H9 (cell line): ENCODE measurements around the gene BRD7. TPM values are rescaled to one million over a fixed set of nuclear protein-coding genes. Genes with fewer than 3 reads are reported as not detected.

Experiments used
- DNase-seq: peaks from one replicate; pipeline ENCODE4 v3.0.0-alpha.2; 2017
- H2AFZ ChIP-seq: one replicate; pipeline ENCODE4 v1.6.1; 2013; ENCODE audit warnings: mild to moderate bottlenecking, low read length, control low read depth, moderate library complexity
- H2AK5ac ChIP-seq: 2 replicates; pipeline ENCODE4 v1.6.1; 2013; ENCODE audit warnings: low read length, control low read depth, mixed read lengths; ENCODE audit not compliant: insufficient read length
- H2BK120ac ChIP-seq: one replicate; pipeline ENCODE4 v1.6.1; 2013; ENCODE audit warnings: low read depth, mild to moderate bottlenecking, low read length, control low read depth, inconsistent platforms; ENCODE audit not compliant: poor library complexity, severe bottlenecking
- H2BK12ac ChIP-seq: 2 replicates; pipeline ENCODE4 v1.6.1; 2013; ENCODE audit warnings: low read length, control low read depth, mixed read lengths, low read depth; ENCODE audit not compliant: insufficient read length
- H2BK15ac ChIP-seq: 2 replicates; pipeline ENCODE4 v1.6.1; 2013; ENCODE audit warnings: low read depth, low read length, control low read depth
- H2BK20ac ChIP-seq: one replicate; pipeline ENCODE4 v1.6.1; 2013; ENCODE audit warnings: low read depth, mild to moderate bottlenecking, low read length, control low read depth, inconsistent platforms; ENCODE audit not compliant: poor library complexity, severe bottlenecking
- H2BK5ac ChIP-seq: 2 replicates; pipeline ENCODE4 v1.6.1; 2013; ENCODE audit warnings: low read length, control low read depth, mixed read lengths; ENCODE audit not compliant: insufficient read length
- H3K14ac ChIP-seq: 2 replicates; pipeline ENCODE4 v1.6.1; 2013; ENCODE audit warnings: low read length, control low read depth; ENCODE audit not compliant: insufficient read depth
- H3K18ac ChIP-seq: 2 replicates; pipeline ENCODE4 v1.6.1; 2013; ENCODE audit warnings: low read depth, mild to moderate bottlenecking, mixed read lengths, low read length, control low read depth; ENCODE audit not compliant: insufficient read length
- H3K23ac ChIP-seq: 2 replicates; pipeline ENCODE4 v1.6.1; 2013; ENCODE audit warnings: low read length, control low read depth, mixed read lengths, low read depth; ENCODE audit not compliant: insufficient read length
- H3K23me2 ChIP-seq: 2 replicates; pipeline ENCODE4 v1.6.1; 2013; ENCODE audit warnings: low read depth, mild to moderate bottlenecking, mixed read lengths, low read length, control low read depth; ENCODE audit not compliant: insufficient read length, poor library complexity, severe bottlenecking
- H3K27ac ChIP-seq: 2 replicates; pipeline ENCODE4 v1.5.1; 2013; ENCODE audit warnings: low read length, control low read depth, mixed read lengths, low read depth; ENCODE audit not compliant: insufficient read length
- H3K27me3 ChIP-seq: 2 replicates; pipeline ENCODE4 v1.6.1; 2013; ENCODE audit warnings: low read length, control low read depth, inconsistent platforms; ENCODE audit not compliant: insufficient read depth
- H3K4ac ChIP-seq: 2 replicates; pipeline ENCODE4 v1.6.1; 2013; ENCODE audit warnings: low read depth, mild to moderate bottlenecking, control low read depth, inconsistent platforms, low read length, moderate library complexity
- H3K4me1 ChIP-seq: 2 replicates; pipeline ENCODE4 v1.6.1; 2013; ENCODE audit warnings: low read length, control low read depth, inconsistent platforms; ENCODE audit not compliant: insufficient read depth
- H3K4me2 ChIP-seq: 2 replicates; pipeline ENCODE4 v1.6.1; 2013; ENCODE audit warnings: low read length, control low read depth, mixed read lengths; ENCODE audit not compliant: insufficient read length, insufficient read depth
- H3K56ac ChIP-seq: 2 replicates; pipeline ENCODE4 v1.6.1; 2013; ENCODE audit warnings: low read depth, mild to moderate bottlenecking, mixed read lengths, low read length, control low read depth; ENCODE audit not compliant: insufficient read length
- H3K79me1 ChIP-seq: 2 replicates; pipeline ENCODE4 v1.6.1; 2013; ENCODE audit warnings: low read depth, mild to moderate bottlenecking, moderate library complexity, low read length, control low read depth, inconsistent platforms; ENCODE audit not compliant: insufficient read depth, poor library complexity, severe bottlenecking
- H3K79me2 ChIP-seq: 2 replicates; pipeline ENCODE4 v1.6.1; 2013; ENCODE audit warnings: low read length, control low read depth, inconsistent platforms; ENCODE audit not compliant: insufficient read depth
- H3K9ac ChIP-seq: 2 replicates; pipeline ENCODE4 v1.6.1; 2013; ENCODE audit warnings: low read length, control low read depth, mixed read lengths; ENCODE audit not compliant: insufficient read length; ENCODE audit errors: extremely low read depth
- H3K9me3 ChIP-seq: one replicate; pipeline ENCODE4 v1.6.1; 2013; ENCODE audit warnings: low read depth, low read length, inconsistent platforms; ENCODE audit not compliant: control insufficient read depth
- H3T11ph ChIP-seq: one replicate; pipeline ENCODE4 v1.6.1; 2013; ENCODE audit warnings: mild to moderate bottlenecking, low read length, control low read depth, inconsistent platforms
- H4K20me1 ChIP-seq: one replicate; pipeline ENCODE4 v1.6.1; 2013; ENCODE audit not compliant: control insufficient read depth, insufficient read length, insufficient read depth
- H4K5ac ChIP-seq: 2 replicates; pipeline ENCODE4 v1.6.1; 2013; ENCODE audit warnings: low read depth, mild to moderate bottlenecking, mixed read lengths, low read length, control low read depth; ENCODE audit not compliant: insufficient read length
- H4K8ac ChIP-seq: replicated peaks from 2 replicates; pipeline ENCODE4 v1.6.1; 2013; ENCODE audit warnings: low read length, control low read depth, mixed read lengths, low read depth; ENCODE audit not compliant: insufficient read length
- H4K91ac ChIP-seq: 2 replicates; pipeline ENCODE4 v1.6.1; 2013; ENCODE audit warnings: low read depth, mild to moderate bottlenecking, moderate library complexity, mixed read lengths, low read length, control low read depth; ENCODE audit not compliant: insufficient read length
- H3K27ac Mint-ChIP-seq, 3 experiments: 2 replicates in 2 of 3; 3 replicates in 1 of 3; pipeline ENCODE4 v1.8.0; 2020 to 2021; ENCODE audit warnings: mixed read lengths in 3 of 3, mild to moderate bottlenecking in 1 of 3, moderate library complexity in 1 of 3
- H3K27me3 Mint-ChIP-seq: 2 replicates; pipeline ENCODE4 v1.8.0; 2021; ENCODE audit warnings: low read depth, mild to moderate bottlenecking, moderate library complexity, mixed read lengths
- H3K36me3 Mint-ChIP-seq, 3 experiments: 2 replicates in 2 of 3; 3 replicates in 1 of 3; pipeline ENCODE4 v1.8.0; 2020 to 2021; ENCODE audit warnings: low read depth in 3 of 3, mixed read lengths in 3 of 3; ENCODE audit not compliant: insufficient read depth in 1 of 3
- H3K4me1 Mint-ChIP-seq, 2 experiments: 2 replicates each; pipeline ENCODE4 v1.8.0; 2020; ENCODE audit warnings: mixed read lengths in 2 of 2
- H3K4me3 Mint-ChIP-seq, 2 experiments: 2 replicates in 1 of 2; 3 replicates in 1 of 2; pipeline ENCODE4 v1.8.0; 2020 to 2021; ENCODE audit warnings: mild to moderate bottlenecking in 2 of 2, mixed read lengths in 2 of 2, moderate library complexity in 1 of 2
- H3K9me3 Mint-ChIP-seq, 2 experiments: 2 replicates in 1 of 2; 3 replicates in 1 of 2; pipeline ENCODE4 v1.8.0; 2020; ENCODE audit warnings: mild to moderate bottlenecking in 2 of 2, mixed read lengths in 2 of 2, moderate library complexity in 1 of 2
- WGBS: extraction: QIAGEN DNeasy Blood & Tissue Kit; methylation state at CpG from one replicate; pipeline ENCODE4 v1.1.7; 2013; ENCODE audit warnings: missing lambda C conversion rate, low lambda C conversion rate, mixed read lengths; ENCODE audit not compliant: insufficient read length; ENCODE audit errors: extremely low coverage; 5-methylcytosine and 5-hydroxymethylcytosine counted together
- total RNA-seq: library from RNA; stranded (reverse); gene quantifications from 2 replicates; pipeline ENCODE4 v1.2.1, GENCODE V29; 2021
- TF ChIP-seq, protein P1 (sequence below): fragments of 200-600 bp; sonication (generic); conservative IDR thresholded peaks from 3 replicates; pipeline ENCODE4 v1.8.0; 2021; ENCODE audit warnings: antibody characterized with exemption, mild to moderate bottlenecking

Gene BRD7
- total RNA-seq, 1 experiment from 2014 or later: 112 TPM

DNA sequence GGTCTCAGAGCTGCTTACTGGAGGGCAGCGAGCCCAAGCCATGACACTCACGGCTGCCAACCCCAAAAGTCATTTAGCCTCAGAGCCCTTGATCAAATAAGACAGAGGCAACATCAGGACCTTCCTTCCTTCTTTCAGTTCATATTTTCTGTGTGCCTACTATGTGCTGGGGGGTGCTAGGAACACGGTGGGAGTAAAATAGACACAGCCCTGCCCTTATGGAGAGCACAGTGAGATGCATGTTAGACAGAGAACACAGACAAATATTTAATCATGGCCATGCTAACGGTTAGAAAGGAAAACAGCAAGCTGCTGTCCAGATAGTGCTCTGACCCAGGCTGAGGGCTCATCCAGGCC, 4.5 kb upstream of the BRD7 start:
- Histone ChIP-seq H4K8ac (no peak overlapping the region), H3K9ac (no peak overlapping the region), H3K18ac (no peak overlapping the region), H2BK20ac (no peak overlapping the region), H4K20me1 (no peaks in the 10 kb centered on the region), H3K23me2 (no peaks in the 10 kb centered on the region), H3K14ac (no peak overlapping the region), H2AK5ac (no peak overlapping the region), H3K27me3 (no peaks in the 10 kb centered on the region), H3K79me2 (no peaks in the 10 kb centered on the region), H3T11ph (no peak overlapping the region), H4K5ac (no peak overlapping the region), H3K23ac (no peak overlapping the region), H2AFZ (no peak overlapping the region), H2BK12ac (no peak overlapping the region), H3K4me2 (no peak overlapping the region), H2BK5ac (no peak overlapping the region), H2BK120ac (no peak overlapping the region), H3K79me1 (no peaks in the 10 kb centered on the region), H3K9me3 (no peaks in the 10 kb centered on the region), H3K4me1 (no peaks in the 10 kb centered on the region; the same call in 1 of the 2 replicates), H2BK15ac (no peak overlapping the region), H3K56ac (no peak overlapping the region), H3K27ac (no peak overlapping the region), H3K4ac (no peak overlapping the region), H4K91ac (no peak overlapping the region)
- Mint-ChIP-seq H3K9me3 (no peaks in the 10 kb centered on the region), H3K4me1 (peaks cover 16 to 17% of the 10 kb centered on the region in 2 experiments), H3K36me3 (no peaks in the 10 kb centered on the region), H3K27ac (no peak overlapping the region), H3K27me3 (peaks cover 15% of the 10 kb centered on the region), H3K4me3 (no peak overlapping the region)
- no peak for DNase-seq
- TF ChIP-seq, protein P1, sequence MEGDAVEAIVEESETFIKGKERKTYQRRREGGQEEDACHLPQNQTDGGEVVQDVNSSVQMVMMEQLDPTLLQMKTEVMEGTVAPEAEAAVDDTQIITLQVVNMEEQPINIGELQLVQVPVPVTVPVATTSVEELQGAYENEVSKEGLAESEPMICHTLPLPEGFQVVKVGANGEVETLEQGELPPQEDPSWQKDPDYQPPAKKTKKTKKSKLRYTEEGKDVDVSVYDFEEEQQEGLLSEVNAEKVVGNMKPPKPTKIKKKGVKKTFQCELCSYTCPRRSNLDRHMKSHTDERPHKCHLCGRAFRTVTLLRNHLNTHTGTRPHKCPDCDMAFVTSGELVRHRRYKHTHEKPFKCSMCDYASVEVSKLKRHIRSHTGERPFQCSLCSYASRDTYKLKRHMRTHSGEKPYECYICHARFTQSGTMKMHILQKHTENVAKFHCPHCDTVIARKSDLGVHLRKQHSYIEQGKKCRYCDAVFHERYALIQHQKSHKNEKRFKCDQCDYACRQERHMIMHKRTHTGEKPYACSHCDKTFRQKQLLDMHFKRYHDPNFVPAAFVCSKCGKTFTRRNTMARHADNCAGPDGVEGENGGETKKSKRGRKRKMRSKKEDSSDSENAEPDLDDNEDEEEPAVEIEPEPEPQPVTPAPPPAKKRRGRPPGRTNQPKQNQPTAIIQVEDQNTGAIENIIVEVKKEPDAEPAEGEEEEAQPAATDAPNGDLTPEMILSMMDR: no peak
- no CpG with 5 or more reads among the region's 4 CpGs for WGBS
